Measurements from ENCODE around the gene NRP2. TPM values are rescaled to one million over a fixed set of nuclear protein-coding genes. Genes with fewer than 3 reads are reported as not detected.

The NRP2 gene
- polyA plus RNA-seq, 1 experiment: 114 TPM

GRCh38 chr2:205637779-205638503 lies 44.4 kb upstream of the NRP2 start:
- ChIA-PET CTCF (no interaction called here), POLR2A (no interaction called here)
- no peak for TF ChIP-seq CTCF (IDR thresholded peaks at IDR 0.05; ENCODE audit: low read depth, low read length)
- no peak for DNase-seq (ENCODE audit: low read depth, low spot score)
- no peak overlapping the region for H3K27ac ChIP-seq (ENCODE audit: low read depth, low read length)
- no peaks in the 10 kb centered on the region for H3K27me3 ChIP-seq (ENCODE audit: control insufficient read depth, insufficient read depth, low read length)
- H3K9me3 ChIP-seq (ENCODE audit: control insufficient read depth, insufficient read depth, low read length): no peaks in the 10 kb centered on the region
- H3K4me3 ChIP-seq (ENCODE audit: low read depth, low read length): no peak overlapping the region

- Histone ChIP-seq H3K27ac (ENCODE audit: low read depth, low read length) (no peak overlapping the region), H3K4me3 (ENCODE audit: low read depth, low read length) (no peak overlapping the region), H3K9me3 (ENCODE audit: control insufficient read depth, insufficient read depth, low read length) (no peaks in the 10 kb centered on the region), H3K27me3 (ENCODE audit: control insufficient read depth, insufficient read depth, low read length) (no peaks in the 10 kb centered on the region)
- TF ChIP-seq CTCF (IDR thresholded peaks at IDR 0.05; ENCODE audit: low read depth, low read length): no peak
- POLR2A ChIA-PET: no interaction called here
- no peak for DNase-seq (ENCODE audit: low read depth, low spot score)
- CTCF ChIA-PET: no interaction called here
Measured at GRCh38 chr2:205640716-205641115, 41.6 kb upstream of the NRP2 start.

GRCh38 chr2:205642599-205643356 lies 39.5 kb upstream of the NRP2 start:
- Histone ChIP-seq H3K9me3 (ENCODE audit: control insufficient read depth, insufficient read depth, low read length) (no peaks in the 10 kb centered on the region), H3K4me3 (ENCODE audit: low read depth, low read length) (no peak overlapping the region), H3K27me3 (ENCODE audit: control insufficient read depth, insufficient read depth, low read length) (no peaks in the 10 kb centered on the region), H3K27ac (ENCODE audit: low read depth, low read length) (no peak overlapping the region)
- no peak for DNase-seq (ENCODE audit: low read depth, low spot score)
- ChIA-PET CTCF (interaction anchor here (0.7 kb wide), 1 partner anchor 48 kb away, joined by 3 read pairs; no protein-coding TSS in a partner anchor), POLR2A (no interaction called here)
- TF ChIP-seq CTCF (IDR thresholded peaks at IDR 0.05; ENCODE audit: low read depth, low read length): no peak

GRCh38 chr2:205643391-205643885 lies 38.9 kb upstream of the NRP2 start:
- TF ChIP-seq CTCF (IDR thresholded peaks at IDR 0.05; ENCODE audit: low read depth, low read length): no peak
- ChIA-PET POLR2A (no interaction called here), CTCF (interaction anchor here (0.6 to 0.7 kb wide), 2 partner anchors 49 to 68 kb away, joined by 3 to 4 read pairs; no protein-coding TSS in a partner anchor)
- Histone ChIP-seq H3K4me3 (ENCODE audit: low read depth, low read length) (no peak overlapping the region), H3K27me3 (ENCODE audit: control insufficient read depth, insufficient read depth, low read length) (no peaks in the 10 kb centered on the region), H3K9me3 (ENCODE audit: control insufficient read depth, insufficient read depth, low read length) (no peaks in the 10 kb centered on the region), H3K27ac (ENCODE audit: low read depth, low read length) (no peak overlapping the region)
- DNase-seq (ENCODE audit: low read depth, low spot score): no peak

GRCh38 chr2:205644018-205644417 lies 38.3 kb upstream of the NRP2 start:
- TF ChIP-seq CTCF (IDR thresholded peaks at IDR 0.05; ENCODE audit: low read depth, low read length): no peak
- CTCF ChIA-PET: interaction anchor here (0.6 kb wide), 1 partner anchor 69 kb away, joined by 4 read pairs; no protein-coding TSS in a partner anchor
- Histone ChIP-seq H3K4me3 (ENCODE audit: low read depth, low read length) (no peak overlapping the region), H3K27ac (ENCODE audit: low read depth, low read length) (no peak overlapping the region), H3K27me3 (ENCODE audit: control insufficient read depth, insufficient read depth, low read length) (no peaks in the 10 kb centered on the region), H3K9me3 (ENCODE audit: control insufficient read depth, insufficient read depth, low read length) (no peaks in the 10 kb centered on the region)
- DNase-seq (ENCODE audit: low read depth, low spot score): no peak
- POLR2A ChIA-PET: interaction anchor here (0.6 kb wide), 1 partner anchor 302 kb away, joined by 4 read pairs; no protein-coding TSS in a partner anchor

Data from AG04450 (cell line).